ENCODE results near the gene NUPR2. TPM values are rescaled to one million over a fixed set of nuclear protein-coding genes. Genes with fewer than 3 reads are reported as not detected.
"Not testable (repeated sequence)": the region's sequence is repeated elsewhere in the genome, so short reads cannot be mapped to it uniquely, and the experiment has no call there.

NUPR2 gene
- total and polyA plus RNA-seq, 2 of the 8 experiments (the other 6 are each of a cell fraction or from before 2014, with no cell fraction given), result not detected

GRCh38 chr7:56104138-56104537, 12.1 kb downstream of the NUPR2 start:
- Histone ChIP-seq H3K79me2 (ENCODE audit: control insufficient read depth in 1 of 2, insufficient read depth in 2 of 2, low read length in 2 of 2) (peaks cover 0 to 10% of the 10 kb centered on the region in 2 experiments; a peak in 2 of 4 replicates), H3K36me3 (ENCODE audit: control insufficient read depth in 2 of 4, insufficient read depth in 4 of 4, low read length in 3 of 4) (peaks cover 4 to 31% (median 15%) of the 10 kb centered on the region in 4 experiments; a peak in 7 of 8 replicates), H3K9me3 (ENCODE audit: insufficient read depth in 2 of 2, low read depth in 1 of 2, low read length in 1 of 2) (peaks cover 10 to 35% of the 10 kb centered on the region in 2 experiments; a peak in 1 of 4 replicates)
- H2BK15ac ChIP-seq (ENCODE audit: low read length); DNase-seq (ENCODE audit: low read depth in 1 of 2, low spot score in 2 of 2); H3K9ac ChIP-seq (replicated peaks in 1 of 4; ENCODE audit: extremely low read depth in 1 of 4, low read depth in 3 of 4, low read length in 3 of 4); H2BK12ac ChIP-seq (ENCODE audit: low read depth, low read length); H2AFZ ChIP-seq (ENCODE audit: low read length); H3K56ac ChIP-seq (replicated peaks; ENCODE audit: insufficient read length, low read depth, low read length); H3K4ac ChIP-seq (replicated peaks; ENCODE audit: insufficient read length, low read depth, low read length); FAIRE-seq; H3K27me3 ChIP-seq (replicated peaks in 1 of 4; ENCODE audit: control insufficient read depth in 3 of 4, extremely low read depth in 1 of 4, insufficient read depth in 3 of 4, low read length in 3 of 4); H4K5ac ChIP-seq (ENCODE audit: insufficient read length, low read depth, low read length); H3K79me1 ChIP-seq (ENCODE audit: low read depth, low read length); H3K18ac ChIP-seq (ENCODE audit: extremely low read depth, low read length); H4K91ac ChIP-seq (replicated peaks; ENCODE audit: insufficient read length, low read length); H4K8ac ChIP-seq (ENCODE audit: extremely low read depth, insufficient read depth, low read length); H3K14ac ChIP-seq (ENCODE audit: insufficient read length); H3K23me2 ChIP-seq (ENCODE audit: low read depth, low read length); H3K4me2 ChIP-seq (ENCODE audit: insufficient read depth in 1 of 2, low read depth in 2 of 2, low read length in 2 of 2); CTCF ChIA-PET (ENCODE audit: partially characterized antibody); H2BK20ac ChIP-seq (ENCODE audit: low read length); H2AK5ac ChIP-seq (ENCODE audit: low read depth, low read length); H3K4me3 ChIP-seq (ENCODE audit: extremely low read depth in 1 of 4, insufficient read depth in 2 of 4, low read depth in 3 of 4, low read length in 4 of 4); H2BK5ac ChIP-seq (ENCODE audit: low read depth, low read length); H3K23ac ChIP-seq (ENCODE audit: insufficient read length); H2BK120ac ChIP-seq (replicated peaks; ENCODE audit: low read depth, low read length); H3K27ac ChIP-seq (ENCODE audit: low read depth, low read length); H3K4me1 ChIP-seq (replicated peaks in 1 of 4; ENCODE audit: control insufficient read depth in 3 of 4, insufficient read depth in 4 of 4, low read length in 3 of 4); H4K20me1 ChIP-seq (replicated peaks in 1 of 2; ENCODE audit: control insufficient read depth in 1 of 2, insufficient read depth in 2 of 2, low read length in 2 of 2): not testable (repeated sequence)
- WGBS, 2 experiments (ENCODE audit: extremely low coverage in 1 of 2, insufficient coverage in 1 of 2, insufficient read length in 1 of 2, insufficient replicate concordance in 2 of 2, low coverage in 1 of 2, low lambda C conversion rate in 2 of 2, missing lambda C conversion rate in 1 of 2), result 88% methylated on average over 9 of the region's 9 CpGs; no CpG with 5 or more reads in 1 of the 2 experiments
- POLR2A ChIA-PET (ENCODE audit: partially characterized antibody), result interaction anchor here (0.6 to 1.3 kb wide), 2 partner anchors 11 to 13 kb away, joined by 3 to 6 read pairs; no protein-coding TSS in a partner anchor

Data from H1 (cell line).